GM12878 (cell line): ENCODE data around the gene KRTAP3-2. TPM values are rescaled to one million over a fixed set of nuclear protein-coding genes. Genes with fewer than 3 reads are reported as not detected.

ENCODE experiments used
- ATAC-seq: fragments of 200-7000 bp; cut with Tn5 transposase; 3 replicates; pipeline ENCODE4 v1.9.1; 2020; ENCODE audit warnings: mild to moderate bottlenecking, moderate library complexity
- BruUV-seq: library from RNA; stranded (reverse); fragments of 400-500 nt; replicated peaks from 2 replicates; lab custom pipeline; 2021; lab: Mats Ljungman, UMichigan
- CTCF ChIA-PET: fragments of 300-600 bp; sonication (Branson Sonifier 250); formaldehyde crosslinking; extraction: SDS; loops from one replicate; lab custom pipeline; 2021; ENCODE audit warnings: inconsistent platforms; lab: Yijun Ruan, JAX
- POLR2A ChIA-PET: fragments of 350-600 bp; formaldehyde crosslinking; extraction: SDS; loops from one replicate; lab custom pipeline; 2021; ENCODE audit warnings: inconsistent platforms; lab: Charles Lee
- RAD21 ChIA-PET: fragments of 300-600 bp; sonication (Branson Sonifier 250); formaldehyde crosslinking; loops from one replicate; lab custom pipeline; 2023; ENCODE audit warnings: antibody characterized with exemption; ENCODE audit not compliant: unreplicated experiment; lab: Charles Lee
- SMC1A ChIA-PET: fragments of 300-600 bp; sonication (Branson Sonifier 250); formaldehyde crosslinking; loops from one replicate; lab custom pipeline; 2023; ENCODE audit not compliant: unreplicated experiment, uncharacterized antibody; lab: Charles Lee
- DNase-seq: peaks from one replicate; pipeline ENCODE4 v3.0.0-alpha.2; 2011; ENCODE audit warnings: low read depth, low spot score
- FAIRE-seq: peaks from 3 replicates; lab custom pipeline; 2011; peaks lifted over from hg19 to GRCh38; lab: Jason Lieb, UNC
- H2AFZ ChIP-seq: 2 replicates; pipeline ENCODE4 v1.6.0; 2011; ENCODE audit warnings: low read depth, low read length, control low read depth; ENCODE audit not compliant: control insufficient read depth
- H3K27ac ChIP-seq: 2 replicates; pipeline ENCODE4 v1.5.1; 2011; ENCODE audit warnings: control low read depth; ENCODE audit not compliant: control insufficient read depth, insufficient read depth
- H3K27me3 ChIP-seq, 2 experiments: replicated peaks in 1 of 2; 2 replicates each; pipeline versions ENCODE4 v1.6.0 to v1.6.1; 2011; ENCODE audit warnings: low read length in 1 of 2; ENCODE audit not compliant: control insufficient read depth in 2 of 2, insufficient read depth in 2 of 2
- H3K36me3 ChIP-seq, 2 experiments: 2 replicates each; pipeline ENCODE4 v1.5.1; 2011; ENCODE audit warnings: low read length in 1 of 2; ENCODE audit not compliant: control insufficient read depth in 2 of 2, insufficient read depth in 2 of 2
- H3K4me1 ChIP-seq: 2 replicates; pipeline ENCODE4 v1.6.1; 2011; ENCODE audit warnings: mild to moderate bottlenecking, low read length, moderate library complexity, mixed read lengths; ENCODE audit not compliant: control insufficient read depth, insufficient read depth
- H3K4me2 ChIP-seq: 2 replicates; pipeline ENCODE4 v1.6.0; 2011; ENCODE audit warnings: control low read depth; ENCODE audit not compliant: control insufficient read depth, insufficient read depth
- H3K4me3 ChIP-seq: fragments of 200-600 bp; sonication (generic); 2 replicates; pipeline ENCODE4 v1.5.1; 2016
- H3K79me2 ChIP-seq: 2 replicates; pipeline ENCODE4 v1.6.0; 2011; ENCODE audit warnings: low read length; ENCODE audit not compliant: control insufficient read depth, insufficient read depth
- H3K9ac ChIP-seq: 2 replicates; pipeline ENCODE4 v1.8.0; 2011; ENCODE audit warnings: low read length, control low read depth, mixed read lengths; ENCODE audit not compliant: control insufficient read depth, insufficient read depth
- H3K9me3 ChIP-seq: replicated peaks from 3 replicates; pipeline ENCODE4 v1.5.1; 2011; ENCODE audit warnings: mild to moderate bottlenecking, low read length; ENCODE audit not compliant: control insufficient read depth, insufficient read depth
- H4K20me1 ChIP-seq: 2 replicates; pipeline ENCODE4 v1.6.0; 2011; ENCODE audit not compliant: control insufficient read depth, insufficient read depth
- ATF7 ChIP-seq: fragments of 450-650 bp; IDR thresholded peaks from 2 replicates; pipeline ENCODE4 v1.6.1; 2016; ENCODE audit warnings: low read depth, mild to moderate bottlenecking
- CBFB ChIP-seq: IDR thresholded peaks from 2 replicates; pipeline ENCODE4 v1.6.1; 2016; ENCODE audit warnings: antibody characterized with exemption, low read depth
- CBX3 ChIP-seq: fragments of 200-600 bp; sonication (generic); IDR thresholded peaks from 2 replicates; pipeline ENCODE4 v1.6.1; 2016; ENCODE audit warnings: low read depth, borderline replicate concordance
- CHD1 ChIP-seq: IDR thresholded peaks from 2 replicates; pipeline ENCODE4 v1.6.1; 2012; ENCODE audit warnings: low read depth, low read length, improper control_type of control experiment
- CREB1 ChIP-seq: IDR thresholded peaks from 2 replicates; pipeline ENCODE4 v1.6.1; 2012; ENCODE audit warnings: low read depth, mild to moderate bottlenecking, inconsistent platforms
- EZH2 ChIP-seq: IDR thresholded peaks from 2 replicates; pipeline ENCODE4 v1.6.1; 2012; ENCODE audit warnings: low read depth, mild to moderate bottlenecking, control low read depth, inconsistent platforms, low read length, borderline replicate concordance; ENCODE audit not compliant: control insufficient read depth
- GATAD2B ChIP-seq: fragments of 450-650 bp; conservative IDR thresholded peaks from 2 replicates; pipeline ENCODE4 v1.6.1; 2017; ENCODE audit warnings: low read depth, mild to moderate bottlenecking, moderate library complexity
- IRF4 ChIP-seq: IDR thresholded peaks from 2 replicates; pipeline ENCODE4 v1.6.1; 2011; ENCODE audit warnings: low read depth, low read length
- KAT2A ChIP-seq: conservative IDR thresholded peaks from 2 replicates; pipeline ENCODE4 v1.6.1; 2011; ENCODE audit warnings: low read depth, low read length; ENCODE audit not compliant: control insufficient read depth
- MXI1 ChIP-seq: fragments of 150-350 bp; IDR thresholded peaks from 2 replicates; pipeline ENCODE4 v1.6.1; 2011; ENCODE audit warnings: low read depth, mild to moderate bottlenecking, inconsistent platforms, low read length, improper control_type of control experiment
- NR2F1 ChIP-seq: fragments of 450-650 bp; conservative IDR thresholded peaks from 2 replicates; pipeline ENCODE4 v1.6.1; 2017; ENCODE audit warnings: mild to moderate bottlenecking
- SIX5 ChIP-seq: IDR thresholded peaks from 2 replicates; pipeline ENCODE4 v1.6.1; 2011; ENCODE audit warnings: mild to moderate bottlenecking, low read depth, low read length, moderate library complexity; ENCODE audit not compliant: severe bottlenecking
- SMC3 ChIP-seq: IDR thresholded peaks from 2 replicates; pipeline ENCODE4 v1.6.1; 2011; ENCODE audit warnings: low read length, improper control_type of control experiment, borderline replicate concordance
- TARDBP ChIP-seq: IDR thresholded peaks from 2 replicates; pipeline ENCODE4 v1.6.1; 2016; ENCODE audit warnings: borderline replicate concordance
- YBX1 ChIP-seq: fragments of 450-650 bp; IDR thresholded peaks from 2 replicates; pipeline ENCODE4 v1.6.1; 2016; ENCODE audit warnings: antibody characterized with exemption
- ZNF207 ChIP-seq: fragments of 450-650 bp; IDR thresholded peaks from 2 replicates; pipeline ENCODE4 v1.6.1; 2014; ENCODE audit warnings: antibody characterized with exemption, mild to moderate bottlenecking, borderline replicate concordance
- WGBS: methylation state at CpG from one replicate; pipeline ENCODE4 v1.1.6; 2016; ENCODE audit warnings: low lambda C conversion rate; ENCODE audit not compliant: insufficient replicate concordance, insufficient coverage; ENCODE audit errors: missing lambda C conversion rate; 5-methylcytosine and 5-hydroxymethylcytosine counted together
- in situ Hi-C: fragments of 300-500 bp; cut with MboI; formaldehyde crosslinking; loops from 9 replicates; pipeline ENCODE4 v1.14.3; 2018; ENCODE audit warnings: mixed read lengths
- intact Hi-C: fragments of 100-400 bp; cut with micrococcal nuclease; formaldehyde crosslinking; loops from one replicate; pipeline ENCODE4 v1.14.2; 2022; ENCODE audit not compliant: unreplicated experiment
- polyA plus RNA-seq, 11 experiments: library from polyadenylated mRNA; depleted of rRNA in 4 of 11; unstranded in 6 of 11; stranded (reverse) in 5 of 11; fragments of >200 nt; fragmentation: Nextera tagmentation in 4 of 11; fragmentation: Illumina TruSeq in 1 of 11; extraction: Ambion mirVana in 4 of 11; extraction: Trizol in 1 of 11; gene quantifications; 1 replicate in 1 of 11; 2 replicates in 10 of 11; pipeline versions ENCODE4 v1.2.1 to v1.2.3, GENCODE V29; 2011 to 2016; ENCODE audit warnings: inconsistent platforms in 2 of 11, missing spikeins in 2 of 11, low read depth in 1 of 11
- total RNA-seq, 4 experiments: library from RNA; depleted of rRNA in 3 of 4; stranded (reverse); fragments of >200 nt in 3 of 4; fragmentation: Illumina TruSeq in 1 of 4; extraction: Trizol in 1 of 4; gene quantifications; 2 replicates each; pipeline versions ENCODE4 v1.2.1 to v1.2.3, GENCODE V29; 2013 to 2021
- TF ChIP-seq, protein P1 (sequence below): fragments of 450-650 bp; formaldehyde crosslinking; IDR thresholded peaks from 2 replicates; pipeline ENCODE4 v1.4.0; 2020; ENCODE audit warnings: mild to moderate bottlenecking, moderate library complexity
- TF ChIP-seq, protein P2 (sequence below): fragments of 450-650 bp; IDR thresholded peaks from 2 replicates; pipeline ENCODE4 v1.6.1; 2017; ENCODE audit warnings: antibody characterized with exemption, mild to moderate bottlenecking, moderate library complexity
- TF ChIP-seq, protein P3 (sequence below): IDR thresholded peaks from 2 replicates; pipeline ENCODE4 v1.6.1; 2011; ENCODE audit warnings: borderline replicate concordance, low read depth, mild to moderate bottlenecking, moderate library complexity, low read length; ENCODE audit not compliant: insufficient read depth, poor library complexity, severe bottlenecking

The KRTAP3-2 gene
- total and polyA plus RNA-seq, 10 of the 15 experiments (the other 5 are each of a cell fraction or from before 2014, with no cell fraction given): not detected

DNA sequence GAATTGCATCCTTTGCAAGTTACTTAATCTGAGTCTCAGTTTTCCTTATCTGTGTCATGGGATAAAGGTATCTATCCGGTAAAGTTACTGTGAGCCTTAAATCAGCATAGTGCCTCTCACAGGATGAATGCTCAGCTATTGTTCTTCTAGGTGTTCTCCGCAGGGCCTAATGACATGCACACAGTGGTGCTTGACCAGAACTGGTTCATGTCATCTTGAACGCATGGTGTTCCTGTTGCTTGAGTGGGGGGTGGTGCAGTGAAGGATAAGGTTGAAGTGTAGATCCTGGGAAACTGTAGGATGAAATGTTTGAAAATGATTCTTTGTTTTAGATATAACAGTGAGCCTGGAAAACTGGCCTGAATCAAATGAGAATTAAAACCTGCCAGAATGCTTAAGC lies 19.6 kb downstream of the KRTAP3-2 start:
- no TSS peak for BruUV-seq
- ATAC-seq (no peak), FAIRE-seq (no peak), DNase-seq (no peak)
- 96% methylated on average over 3 of the region's 3 CpGs for WGBS
- POLR2A ChIA-PET: no interaction called here
- Histone ChIP-seq H3K4me2 (no peak overlapping the region), H4K20me1 (no peaks in the 10 kb centered on the region), H3K27me3 (peaks cover 0 to 5% of the 10 kb centered on the region in 2 experiments; a peak in 2 of 4 replicates), H3K4me1 (no peaks in the 10 kb centered on the region), H2AFZ (no peak overlapping the region), H3K36me3 (no peaks in the 10 kb centered on the region), H3K4me3 (no peak overlapping the region), H3K9ac (no peak overlapping the region), H3K27ac (no peak overlapping the region), H3K79me2 (no peaks in the 10 kb centered on the region), H3K9me3 (no peaks in the 10 kb centered on the region)
- SMC1A ChIA-PET: no interaction called here
- CTCF ChIA-PET: no interaction called here
- RAD21 ChIA-PET: no interaction called here
- TF ChIP-seq EZH2 (no peak), SIX5 (no peak), TARDBP (no peak), GATAD2B (no peak), MXI1 (no peak), ATF7 (no peak), YBX1 (no peak), CREB1 (no peak), ZNF207 (no peak), CBX3 (no peak), CBFB (no peak), IRF4 (no peak), SMC3 (no peak), KAT2A (no peak), NR2F1 (no peak), CHD1 (no peak)
- TF ChIP-seq, protein P1, sequence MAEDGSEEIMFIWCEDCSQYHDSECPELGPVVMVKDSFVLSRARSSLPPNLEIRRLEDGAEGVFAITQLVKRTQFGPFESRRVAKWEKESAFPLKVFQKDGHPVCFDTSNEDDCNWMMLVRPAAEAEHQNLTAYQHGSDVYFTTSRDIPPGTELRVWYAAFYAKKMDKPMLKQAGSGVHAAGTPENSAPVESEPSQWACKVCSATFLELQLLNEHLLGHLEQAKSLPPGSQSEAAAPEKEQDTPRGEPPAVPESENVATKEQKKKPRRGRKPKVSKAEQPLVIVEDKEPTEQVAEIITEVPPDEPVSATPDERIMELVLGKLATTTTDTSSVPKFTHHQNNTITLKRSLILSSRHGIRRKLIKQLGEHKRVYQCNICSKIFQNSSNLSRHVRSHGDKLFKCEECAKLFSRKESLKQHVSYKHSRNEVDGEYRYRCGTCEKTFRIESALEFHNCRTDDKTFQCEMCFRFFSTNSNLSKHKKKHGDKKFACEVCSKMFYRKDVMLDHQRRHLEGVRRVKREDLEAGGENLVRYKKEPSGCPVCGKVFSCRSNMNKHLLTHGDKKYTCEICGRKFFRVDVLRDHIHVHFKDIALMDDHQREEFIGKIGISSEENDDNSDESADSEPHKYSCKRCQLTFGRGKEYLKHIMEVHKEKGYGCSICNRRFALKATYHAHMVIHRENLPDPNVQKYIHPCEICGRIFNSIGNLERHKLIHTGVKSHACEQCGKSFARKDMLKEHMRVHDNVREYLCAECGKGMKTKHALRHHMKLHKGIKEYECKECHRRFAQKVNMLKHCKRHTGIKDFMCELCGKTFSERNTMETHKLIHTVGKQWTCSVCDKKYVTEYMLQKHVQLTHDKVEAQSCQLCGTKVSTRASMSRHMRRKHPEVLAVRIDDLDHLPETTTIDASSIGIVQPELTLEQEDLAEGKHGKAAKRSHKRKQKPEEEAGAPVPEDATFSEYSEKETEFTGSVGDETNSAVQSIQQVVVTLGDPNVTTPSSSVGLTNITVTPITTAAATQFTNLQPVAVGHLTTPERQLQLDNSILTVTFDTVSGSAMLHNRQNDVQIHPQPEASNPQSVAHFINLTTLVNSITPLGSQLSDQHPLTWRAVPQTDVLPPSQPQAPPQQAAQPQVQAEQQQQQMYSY: no peak
- TF ChIP-seq, protein P2, sequence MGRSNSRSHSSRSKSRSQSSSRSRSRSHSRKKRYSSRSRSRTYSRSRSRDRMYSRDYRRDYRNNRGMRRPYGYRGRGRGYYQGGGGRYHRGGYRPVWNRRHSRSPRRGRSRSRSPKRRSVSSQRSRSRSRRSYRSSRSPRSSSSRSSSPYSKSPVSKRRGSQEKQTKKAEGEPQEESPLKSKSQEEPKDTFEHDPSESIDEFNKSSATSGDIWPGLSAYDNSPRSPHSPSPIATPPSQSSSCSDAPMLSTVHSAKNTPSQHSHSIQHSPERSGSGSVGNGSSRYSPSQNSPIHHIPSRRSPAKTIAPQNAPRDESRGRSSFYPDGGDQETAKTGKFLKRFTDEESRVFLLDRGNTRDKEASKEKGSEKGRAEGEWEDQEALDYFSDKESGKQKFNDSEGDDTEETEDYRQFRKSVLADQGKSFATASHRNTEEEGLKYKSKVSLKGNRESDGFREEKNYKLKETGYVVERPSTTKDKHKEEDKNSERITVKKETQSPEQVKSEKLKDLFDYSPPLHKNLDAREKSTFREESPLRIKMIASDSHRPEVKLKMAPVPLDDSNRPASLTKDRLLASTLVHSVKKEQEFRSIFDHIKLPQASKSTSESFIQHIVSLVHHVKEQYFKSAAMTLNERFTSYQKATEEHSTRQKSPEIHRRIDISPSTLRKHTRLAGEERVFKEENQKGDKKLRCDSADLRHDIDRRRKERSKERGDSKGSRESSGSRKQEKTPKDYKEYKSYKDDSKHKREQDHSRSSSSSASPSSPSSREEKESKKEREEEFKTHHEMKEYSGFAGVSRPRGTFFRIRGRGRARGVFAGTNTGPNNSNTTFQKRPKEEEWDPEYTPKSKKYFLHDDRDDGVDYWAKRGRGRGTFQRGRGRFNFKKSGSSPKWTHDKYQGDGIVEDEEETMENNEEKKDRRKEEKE: no peak
- TF ChIP-seq, protein P3, sequence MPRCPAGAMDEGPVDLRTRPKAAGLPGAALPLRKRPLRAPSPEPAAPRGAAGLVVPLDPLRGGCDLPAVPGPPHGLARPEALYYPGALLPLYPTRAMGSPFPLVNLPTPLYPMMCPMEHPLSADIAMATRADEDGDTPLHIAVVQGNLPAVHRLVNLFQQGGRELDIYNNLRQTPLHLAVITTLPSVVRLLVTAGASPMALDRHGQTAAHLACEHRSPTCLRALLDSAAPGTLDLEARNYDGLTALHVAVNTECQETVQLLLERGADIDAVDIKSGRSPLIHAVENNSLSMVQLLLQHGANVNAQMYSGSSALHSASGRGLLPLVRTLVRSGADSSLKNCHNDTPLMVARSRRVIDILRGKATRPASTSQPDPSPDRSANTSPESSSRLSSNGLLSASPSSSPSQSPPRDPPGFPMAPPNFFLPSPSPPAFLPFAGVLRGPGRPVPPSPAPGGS: no peak
- in situ Hi-C loops: no loop called here
- intact Hi-C loops: no loop called here
